Neural cell (in vitro differentiated cells): Measurements from ENCODE around the gene GCNT2. TPM values are rescaled to one million over a fixed set of nuclear protein-coding genes. Genes with fewer than 3 reads are reported as not detected.

Experiments
- H2AFZ ChIP-seq: fragments of 200-600, 300-800 bp; sonication (generic), shearing (Covaris generic); 2 replicates; pipeline ENCODE4 v1.6.0; 2014; ENCODE audit warnings: low read depth, mild to moderate bottlenecking, antibody characterized with exemption, low read length, moderate library complexity
- H3F3A ChIP-seq: fragments of 200-600 bp; shearing (Covaris generic); 2 replicates; pipeline ENCODE4 v1.6.1; 2016; ENCODE audit warnings: mild to moderate bottlenecking, moderate library complexity, mixed read lengths, antibody characterized with exemption, low read length; ENCODE audit not compliant: insufficient read depth, poor library complexity, severe bottlenecking
- H3K27ac ChIP-seq: fragments of 200-600, 300-800 bp; sonication (generic), shearing (Covaris generic); 2 replicates; pipeline ENCODE4 v1.5.1; 2014; ENCODE audit warnings: mild to moderate bottlenecking, low read length, moderate library complexity
- H3K27me3 ChIP-seq: fragments of 300-800, 200-600 bp; sonication (generic), shearing (Covaris generic); 2 replicates; pipeline ENCODE4 v1.6.0; 2014; ENCODE audit warnings: mild to moderate bottlenecking, low read depth, low read length, moderate library complexity; ENCODE audit not compliant: insufficient read depth
- H3K36me3 ChIP-seq: fragments of 300-800, 200-600 bp; sonication (generic), shearing (Covaris generic); 2 replicates; pipeline ENCODE4 v1.5.1; 2014; ENCODE audit warnings: mild to moderate bottlenecking, antibody characterized with exemption, low read length, moderate library complexity; ENCODE audit not compliant: insufficient read depth
- H3K4me2 ChIP-seq: fragments of 300-800, 200-600 bp; sonication (generic), shearing (Covaris generic); 2 replicates; pipeline ENCODE4 v1.6.0; 2014; ENCODE audit warnings: mild to moderate bottlenecking, low read length
- H3K4me3 ChIP-seq: fragments of 300-800, 200-600 bp; sonication (generic), shearing (Covaris generic); 2 replicates; pipeline ENCODE4 v1.5.1; 2014; ENCODE audit warnings: mild to moderate bottlenecking, low read length, moderate library complexity
- H3K79me2 ChIP-seq: fragments of 200-600 bp; shearing (Covaris generic); replicated peaks from 2 replicates; pipeline ENCODE4 v1.6.0; 2014; ENCODE audit warnings: mild to moderate bottlenecking, low read length, moderate library complexity; ENCODE audit not compliant: insufficient read depth
- H3K9ac ChIP-seq: fragments of 300-800, 200-600 bp; sonication (generic), shearing (Covaris generic); 2 replicates; pipeline ENCODE4 v1.6.1; 2016; ENCODE audit warnings: mild to moderate bottlenecking, low read length, mixed read lengths
- H3K9me2 ChIP-seq: fragments of 200-600 bp; shearing (Covaris generic); 2 replicates; pipeline ENCODE4 v1.6.1; 2016; ENCODE audit warnings: mild to moderate bottlenecking, low read length, mixed read lengths; ENCODE audit not compliant: insufficient read depth
- H3K9me3 ChIP-seq: fragments of 200-600, 300-800 bp; sonication (generic), shearing (Covaris generic); 2 replicates; pipeline ENCODE4 v1.6.1; 2016; ENCODE audit warnings: mild to moderate bottlenecking, mixed run types, low read length, moderate library complexity, mixed read lengths
- H4K20me1 ChIP-seq: fragments of 200-600 bp; shearing (Covaris generic); 2 replicates; pipeline ENCODE4 v1.6.1; 2016; ENCODE audit warnings: mild to moderate bottlenecking, mixed run types; ENCODE audit not compliant: insufficient read depth
- EP300 ChIP-seq: fragments of 450-650 bp; conservative IDR thresholded peaks from 2 replicates; pipeline ENCODE4 v1.6.1; 2014; ENCODE audit warnings: antibody characterized with exemption, mild to moderate bottlenecking, moderate library complexity; ENCODE audit not compliant: poor library complexity, severe bottlenecking
- EZH2 ChIP-seq: fragments of 200-600, 300-800 bp; shearing (Covaris generic), sonication (generic); IDR thresholded peaks from 2 replicates; pipeline ENCODE4 v1.6.1; 2014; ENCODE audit warnings: antibody characterized with exemption, low read length, borderline replicate concordance, mild to moderate bottlenecking; ENCODE audit not compliant: insufficient read depth, poor library complexity, severe bottlenecking
- MXI1 ChIP-seq: fragments of 450-650 bp; conservative IDR thresholded peaks from 2 replicates; pipeline ENCODE4 v1.6.1; 2014; ENCODE audit warnings: antibody characterized with exemption, mild to moderate bottlenecking; ENCODE audit not compliant: poor library complexity, severe bottlenecking
- POLR2AphosphoS5 ChIP-seq: IDR thresholded peaks from 2 replicates; pipeline ENCODE4 v1.6.1; 2012
- RAD21 ChIP-seq: fragments of 450-650 bp; conservative IDR thresholded peaks from 2 replicates; pipeline ENCODE4 v1.6.1; 2014; ENCODE audit warnings: antibody characterized with exemption, mild to moderate bottlenecking, moderate library complexity
- REST ChIP-seq: IDR thresholded peaks from 2 replicates; pipeline ENCODE4 v1.6.1; 2012; ENCODE audit warnings: borderline replicate concordance
- SMC3 ChIP-seq: fragments of 450-650 bp; conservative IDR thresholded peaks from 2 replicates; pipeline ENCODE4 v1.6.1; 2014; ENCODE audit warnings: antibody characterized with exemption, mild to moderate bottlenecking, moderate library complexity; ENCODE audit not compliant: poor library complexity
- TAF1 ChIP-seq: IDR thresholded peaks from 2 replicates; pipeline ENCODE4 v1.6.1; 2012; ENCODE audit warnings: low read depth
- polyA minus RNA-seq: library from RNA; depleted of rRNA, polyadenylated mRNA; stranded (reverse); fragments of >200 nt; gene quantifications from 2 replicates; pipeline ENCODE4 v1.2.3, GENCODE V29; 2014
- polyA plus RNA-seq: library from polyadenylated mRNA; depleted of rRNA; stranded (reverse); fragments of >200 nt; gene quantifications from 2 replicates; pipeline ENCODE4 v1.2.3, GENCODE V29; 2014
- TF ChIP-seq, protein P1 (sequence below): fragments of 450-650 bp; IDR thresholded peaks from 2 replicates; pipeline ENCODE4 v1.5.1; 2014; ENCODE audit warnings: antibody characterized with exemption, mild to moderate bottlenecking, moderate library complexity; ENCODE audit not compliant: poor library complexity, severe bottlenecking

GCNT2 gene
- polyA plus RNA-seq, result 9.4 and 16.3 TPM in 2 replicates
- polyA minus RNA-seq, result 33.8 and 39.2 TPM in 2 replicates

GRCh38 chr6:10521104-10521808 is at the start of gene GCNT2:
GCNT2 (plus strand) TSS chr6:10521351; CDS start chr6:10528912, 7,561 bp downstream.
- no peaks in the 10 kb centered on the region for H4K20me1 ChIP-seq
- H3K27ac ChIP-seq, result no peak within 1 kb of the TSS
- no peak within 1 kb of the TSS for H3K9ac ChIP-seq
- H3K4me2 ChIP-seq, result no peak within 1 kb of the TSS
- H3K9me3 ChIP-seq, result no peaks in the 10 kb centered on the region
- no peaks in the 10 kb centered on the region for H3F3A ChIP-seq
- no peaks in the 10 kb centered on the region for H3K36me3 ChIP-seq
- no peaks in the 10 kb centered on the region for H3K79me2 ChIP-seq
- no peaks in the 10 kb centered on the region for H3K27me3 ChIP-seq
- no peak within 1 kb of the TSS for H2AFZ ChIP-seq
- TF ChIP-seq SMC3 (no peak), REST (no peak), RAD21 (no peak), MXI1 (no peak), EZH2 (no peak)
- no peak within 1 kb of the TSS for H3K4me3 ChIP-seq
- H3K9me2 ChIP-seq, result no peaks in the 10 kb centered on the region

DNA sequence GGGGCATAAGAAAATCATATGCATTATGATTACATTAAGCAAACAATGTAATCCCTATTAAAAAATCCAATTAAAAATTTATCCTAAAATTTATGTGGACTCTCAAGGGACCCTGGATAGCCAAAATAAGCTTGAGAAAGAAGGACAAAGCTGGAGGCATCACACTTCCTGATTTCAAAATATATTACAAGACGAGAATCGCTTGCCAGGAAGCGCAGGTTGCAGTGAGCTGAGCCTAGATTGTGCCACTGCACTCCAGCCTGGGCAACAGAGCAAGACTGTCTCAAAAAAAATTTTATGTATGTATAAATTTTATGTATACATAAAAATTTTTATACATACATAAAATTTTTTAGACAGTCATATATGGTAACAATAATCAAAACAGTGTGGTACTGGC is 48.5 kb upstream of the GCNT2 start:
- Histone ChIP-seq H3K4me2 (no peak overlapping the region), H3K9me3 (no peaks in the 10 kb centered on the region), H3K9ac (no peak overlapping the region), H3K4me3 (no peak overlapping the region), H4K20me1 (no peaks in the 10 kb centered on the region), H3K79me2 (no peaks in the 10 kb centered on the region), H2AFZ (no peak overlapping the region), H3K9me2 (no peaks in the 10 kb centered on the region), H3K27ac (no peak overlapping the region), H3K36me3 (no peaks in the 10 kb centered on the region), H3F3A (no peaks in the 10 kb centered on the region), H3K27me3 (no peaks in the 10 kb centered on the region)
- no peak for TF ChIP-seq RAD21
- TF ChIP-seq EP300, result no peak
- TF ChIP-seq, protein P1, sequence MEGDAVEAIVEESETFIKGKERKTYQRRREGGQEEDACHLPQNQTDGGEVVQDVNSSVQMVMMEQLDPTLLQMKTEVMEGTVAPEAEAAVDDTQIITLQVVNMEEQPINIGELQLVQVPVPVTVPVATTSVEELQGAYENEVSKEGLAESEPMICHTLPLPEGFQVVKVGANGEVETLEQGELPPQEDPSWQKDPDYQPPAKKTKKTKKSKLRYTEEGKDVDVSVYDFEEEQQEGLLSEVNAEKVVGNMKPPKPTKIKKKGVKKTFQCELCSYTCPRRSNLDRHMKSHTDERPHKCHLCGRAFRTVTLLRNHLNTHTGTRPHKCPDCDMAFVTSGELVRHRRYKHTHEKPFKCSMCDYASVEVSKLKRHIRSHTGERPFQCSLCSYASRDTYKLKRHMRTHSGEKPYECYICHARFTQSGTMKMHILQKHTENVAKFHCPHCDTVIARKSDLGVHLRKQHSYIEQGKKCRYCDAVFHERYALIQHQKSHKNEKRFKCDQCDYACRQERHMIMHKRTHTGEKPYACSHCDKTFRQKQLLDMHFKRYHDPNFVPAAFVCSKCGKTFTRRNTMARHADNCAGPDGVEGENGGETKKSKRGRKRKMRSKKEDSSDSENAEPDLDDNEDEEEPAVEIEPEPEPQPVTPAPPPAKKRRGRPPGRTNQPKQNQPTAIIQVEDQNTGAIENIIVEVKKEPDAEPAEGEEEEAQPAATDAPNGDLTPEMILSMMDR, result no peak
- no peak for TF ChIP-seq SMC3
- TF ChIP-seq MXI1, result no peak
- TF ChIP-seq POLR2AphosphoS5, result no peak
- no peak for TF ChIP-seq EZH2
- TF ChIP-seq TAF1, result no peak
